CD4-positive, alpha-beta T cell treated with Interleukin-6 for 4 hours (primary cell): ENCODE results near the gene BTBD7.
A peak's percentile ranks its signal among the peaks of the same experiment; 100 is the strongest.
"Not testable (repeated sequence)": the region's sequence is repeated elsewhere in the genome, so short reads cannot be mapped to it uniquely, and the experiment has no call there.

Experiments used
- DNase-seq: peaks from one replicate; pipeline ENCODE4 v3.0.0-alpha.2; 2020; ENCODE audit warnings: mixed read lengths

Gene BTBD7

GRCh38 chr14:93245764-93246420, 86.9 kb downstream of the BTBD7 start:
- DNase-seq, result no peak

- no peak for DNase-seq
Observed at GRCh38 chr14:93240678-93241000, 92.2 kb downstream of the BTBD7 start.

GRCh38 chr14:93239869-93240677, 92.8 kb downstream of the BTBD7 start:
- DNase-seq, result no peak

- no peak for DNase-seq
Observed at GRCh38 chr14:93234798-93235197, 98.0 kb downstream of the BTBD7 start.

- not testable (repeated sequence) for DNase-seq
Observed at GRCh38 chr14:93233078-93233477, 99.8 kb downstream of the BTBD7 start.

GRCh38 chr14:93232159-93232558, 100.7 kb downstream of the BTBD7 start:
- DNase-seq, result no peak

GRCh38 chr14:93231129-93231979, 101.5 kb downstream of the BTBD7 start:
- no peak for DNase-seq

GRCh38 chr14:93230539-93230938, 102.3 kb downstream of the BTBD7 start:
- no peak for DNase-seq

- no peak for DNase-seq
Observed at GRCh38 chr14:93228550-93228949, 104.3 kb downstream of the BTBD7 start.

- DNase-seq, result no peak
Observed at GRCh38 chr14:93223565-93223964, 109.3 kb downstream of the BTBD7 start.

GRCh38 chr14:93220509-93220908, 112.3 kb downstream of the BTBD7 start:
- no peak for DNase-seq

- DNase-seq, result peak; percentile 63
Observed at GRCh38 chr14:93219103-93219726, 113.6 kb downstream of the BTBD7 start.

GRCh38 chr14:93214598-93214997, 118.2 kb downstream of the BTBD7 start:
- no peak for DNase-seq

GRCh38 chr14:93212432-93212831, 120.4 kb downstream of the BTBD7 start:
- no peak for DNase-seq

GRCh38 chr14:93207468-93208308, 125.1 kb downstream of the BTBD7 start:
- peak; percentile 11 for DNase-seq

GRCh38 chr14:93206793-93207467, 125.9 kb downstream of the BTBD7 start, which contains the start of the genes GON7 and UBR7:
GON7 (minus strand) TSS chr14:93207065; CDS start chr14:93207037, 28 bp downstream.
UBR7 (plus strand) TSS chr14:93207256; CDS start chr14:93207292, 36 bp downstream.
- peak; percentile 91 for DNase-seq

GRCh38 chr14:93201155-93201704, 131.6 kb downstream of the BTBD7 start:
- DNase-seq, result no peak

- no peak for DNase-seq
Observed at GRCh38 chr14:93200553-93200952, 132.3 kb downstream of the BTBD7 start.

GRCh38 chr14:93199031-93199430, 133.8 kb downstream of the BTBD7 start:
- DNase-seq, result no peak

GRCh38 chr14:93195316-93195999, 137.4 kb downstream of the BTBD7 start:
- DNase-seq, result no peak
